GM12873 (cell line): ENCODE data around the gene ASTN2.

Experiments
- CTCF ChIP-seq: IDR thresholded peaks from 2 replicates; pipeline ENCODE4 v1.5.1; 2012; ENCODE audit warnings: low read depth, mild to moderate bottlenecking, moderate library complexity, low read length, control low read depth; ENCODE audit not compliant: insufficient read depth; ENCODE audit errors: missing control alignments

ASTN2 gene

GRCh38 chr9:116566677-116567488 lies 848.0 kb downstream of the ASTN2 start:
- TF ChIP-seq CTCF, result no peak

- no peak for TF ChIP-seq CTCF
Measured at GRCh38 chr9:116565986-116566385, 848.9 kb downstream of the ASTN2 start.

GRCh38 chr9:116564266-116564793 lies 850.5 kb downstream of the ASTN2 start:
- TF ChIP-seq CTCF, result no peak

GRCh38 chr9:116558818-116559540 lies 855.9 kb downstream of the ASTN2 start:
- TF ChIP-seq CTCF, result no peak

GRCh38 chr9:116558035-116558434 lies 856.8 kb downstream of the ASTN2 start:
- TF ChIP-seq CTCF, result no peak

- TF ChIP-seq CTCF, result no peak
Measured at GRCh38 chr9:116555556-116556155, 859.2 kb downstream of the ASTN2 start.

GRCh38 chr9:116555119-116555518 lies 859.7 kb downstream of the ASTN2 start:
- TF ChIP-seq CTCF, result no peak
